Stimulated activated CD8-positive, alpha-beta memory T cell treated with anti-CD3 and anti-CD28 coated beads, Interleukin-15, amount 100 ng/mL, for 4 hours (primary cell): ENCODE measurements around the gene RPL32.
"Not testable (repeated sequence)": the region's sequence is repeated elsewhere in the genome, so short reads cannot be mapped to it uniquely, and the experiment has no call there.

Experiments used
- DNase-seq, 2 donors: peaks; one replicate each; pipeline ENCODE4 v3.0.0-alpha.2; 2020; ENCODE audit warnings: low read depth in 2 of 2

RPL32 gene

DNA sequence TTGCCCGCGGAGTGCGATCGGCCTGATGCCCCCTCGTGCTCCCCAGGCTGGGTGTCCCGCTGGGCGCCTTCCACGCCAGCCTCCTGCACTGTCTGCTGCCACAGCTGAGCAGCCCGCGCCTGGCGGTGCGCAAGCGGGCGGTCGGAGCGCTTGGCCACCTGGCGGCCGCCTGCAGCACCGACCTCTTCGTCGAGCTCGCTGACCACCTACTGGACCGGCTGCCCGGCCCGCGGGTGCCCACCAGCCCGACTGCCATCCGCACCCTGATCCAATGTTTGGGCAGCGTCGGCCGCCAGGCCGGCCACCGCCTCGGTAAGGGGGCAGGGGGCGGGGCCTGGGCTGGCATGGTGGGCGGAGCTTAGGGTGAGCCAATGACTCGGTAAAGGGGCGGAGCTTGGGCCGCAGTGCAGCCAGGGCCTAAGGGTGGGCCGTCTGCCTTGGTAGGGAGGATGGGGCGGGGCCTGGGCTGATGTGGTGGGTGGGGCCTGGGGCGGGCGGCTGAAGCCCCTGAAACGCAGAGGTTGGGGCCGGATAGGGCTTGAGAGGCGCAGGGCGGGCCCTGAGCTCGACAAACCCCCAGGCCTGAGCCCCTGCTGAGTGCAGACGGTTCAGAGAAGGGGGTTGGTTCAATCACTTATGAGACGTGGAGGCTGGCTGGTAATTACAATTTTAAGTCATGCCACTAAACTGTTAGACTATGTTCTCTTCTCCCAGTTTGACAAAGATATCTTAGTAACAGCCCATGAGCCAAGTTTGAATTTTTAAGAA lies 31.2 kb downstream of the RPL32 start:
- peak; percentile 84 to 88 for DNase-seq

GRCh38 chr3:12809435-12809834 lies 31.9 kb downstream of the RPL32 start:
- DNase-seq, result no peak

DNA sequence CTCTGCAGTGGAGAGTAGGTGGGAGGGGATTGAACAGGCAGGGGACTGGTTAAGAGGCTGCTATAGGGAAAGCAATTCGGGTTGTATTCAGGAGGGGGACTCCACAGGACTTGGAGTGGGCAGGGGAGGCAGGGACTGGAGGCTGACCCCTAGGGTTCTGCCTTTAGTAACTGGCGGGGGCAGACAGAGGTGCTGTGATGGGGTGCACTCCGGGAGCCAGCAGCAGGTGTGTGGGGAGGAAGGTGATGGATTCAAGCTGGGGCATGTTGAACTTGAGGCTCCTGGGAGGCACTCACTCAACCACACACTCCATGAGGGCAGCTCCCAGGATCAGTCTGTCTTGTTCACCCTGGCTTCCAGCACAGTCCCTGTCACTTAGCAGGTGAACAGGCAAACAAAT lies 32.4 kb downstream of the RPL32 start:
- DNase-seq, result no peak

- DNase-seq, result no peak
Measured at GRCh38 chr3:12808587-12808986, 32.8 kb downstream of the RPL32 start.

GRCh38 chr3:12807601-12808359 lies 33.6 kb downstream of the RPL32 start:
- no peak for DNase-seq

- DNase-seq, result no peak
Measured at GRCh38 chr3:12807066-12807465, 34.3 kb downstream of the RPL32 start.

DNA sequence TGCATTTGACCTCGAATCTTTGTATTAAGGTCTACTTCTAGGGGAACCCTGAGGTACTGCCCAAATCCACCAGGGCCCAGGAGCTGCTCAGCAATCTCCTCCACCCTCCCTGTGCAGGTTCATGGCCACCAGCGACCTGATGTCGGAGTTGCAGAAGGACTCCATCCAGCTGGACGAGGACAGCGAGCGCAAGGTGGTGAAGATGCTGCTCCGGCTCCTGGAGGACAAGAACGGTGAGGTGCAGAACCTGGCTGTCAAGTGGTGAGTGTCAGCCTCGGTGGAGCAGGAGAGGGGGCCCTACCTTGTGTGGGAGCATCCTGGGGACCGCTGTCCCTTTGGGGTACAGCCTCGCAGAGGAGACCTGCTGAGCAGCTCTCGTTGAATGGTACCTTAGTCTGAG lies 38.0 kb downstream of the RPL32 start:
- no peak for DNase-seq

DNA sequence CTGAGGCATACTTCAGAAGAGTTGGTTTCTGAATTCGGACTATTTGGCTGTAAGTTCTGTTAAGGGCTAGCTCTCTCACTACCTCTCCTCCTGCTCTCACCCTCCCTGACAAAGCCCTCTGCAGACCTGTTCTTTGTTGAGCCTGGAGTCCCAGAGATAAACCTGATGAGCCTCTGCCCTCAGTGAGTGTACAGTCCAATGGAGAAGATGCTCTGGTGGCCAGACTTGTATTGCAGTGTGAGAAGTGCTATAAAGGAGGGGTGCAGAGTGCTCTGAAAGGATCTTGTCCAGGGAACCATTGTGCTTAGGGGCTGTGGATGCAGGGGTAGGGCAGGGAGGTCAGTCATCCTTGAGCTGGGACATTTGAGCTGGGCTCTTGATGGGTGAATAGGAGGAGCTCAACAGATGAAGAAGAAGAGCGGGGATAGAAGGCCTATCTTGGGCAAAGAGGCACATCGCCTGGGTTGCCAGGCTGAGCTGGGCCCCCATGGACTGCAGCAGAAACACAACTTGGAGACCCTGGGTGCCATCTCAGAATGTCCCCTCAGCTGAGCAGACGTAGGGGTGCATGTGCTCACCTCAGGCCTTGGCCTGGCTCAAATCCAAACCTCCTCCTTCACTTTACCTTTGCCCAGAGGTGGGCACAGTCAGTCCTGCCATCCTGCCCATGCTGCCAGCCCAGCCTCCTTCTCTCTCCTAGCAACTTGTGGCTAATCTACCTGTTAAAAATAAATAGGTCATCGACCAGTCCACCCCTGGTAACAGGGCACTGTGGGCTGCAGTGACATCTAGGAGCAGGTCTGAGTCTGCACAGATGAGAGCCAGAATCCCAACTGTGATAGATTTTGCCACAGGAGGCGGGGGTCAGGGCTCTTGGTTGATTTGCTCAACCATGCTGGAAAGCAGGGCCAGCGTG lies 41.6 kb downstream of the RPL32 start:
- DNase-seq, result no peak

DNA sequence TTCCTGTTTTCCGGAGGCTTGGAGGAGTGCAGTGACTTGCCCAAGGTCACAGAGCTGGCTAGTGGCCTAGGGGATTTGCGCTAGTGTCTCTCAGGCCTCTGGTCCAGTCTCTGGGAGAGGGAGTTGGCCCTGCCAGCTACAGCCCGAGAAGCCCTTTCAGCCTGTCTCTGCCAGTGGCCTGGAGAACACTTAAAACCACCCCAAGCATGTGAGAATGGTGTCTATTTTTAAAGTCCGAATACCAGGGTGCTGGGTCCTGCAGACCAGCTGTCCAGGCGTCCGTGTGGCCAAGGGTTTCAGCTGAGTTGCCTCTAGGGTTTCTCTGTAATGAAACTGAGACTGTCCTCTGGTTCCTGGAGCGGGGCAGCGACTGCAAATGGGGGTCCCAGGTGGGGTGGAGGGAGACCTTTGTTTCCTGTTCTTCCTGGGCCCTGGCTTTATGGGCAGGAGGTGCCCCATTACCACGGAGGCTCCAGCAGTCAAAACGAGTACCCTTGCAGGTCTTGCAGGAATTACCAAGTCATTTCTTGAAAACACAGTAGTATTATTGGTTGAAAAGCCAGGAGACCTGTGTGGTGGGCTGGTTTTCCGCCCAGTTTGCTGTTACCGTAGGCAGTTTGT lies 42.7 kb downstream of the RPL32 start:
- no peak for DNase-seq

DNA sequence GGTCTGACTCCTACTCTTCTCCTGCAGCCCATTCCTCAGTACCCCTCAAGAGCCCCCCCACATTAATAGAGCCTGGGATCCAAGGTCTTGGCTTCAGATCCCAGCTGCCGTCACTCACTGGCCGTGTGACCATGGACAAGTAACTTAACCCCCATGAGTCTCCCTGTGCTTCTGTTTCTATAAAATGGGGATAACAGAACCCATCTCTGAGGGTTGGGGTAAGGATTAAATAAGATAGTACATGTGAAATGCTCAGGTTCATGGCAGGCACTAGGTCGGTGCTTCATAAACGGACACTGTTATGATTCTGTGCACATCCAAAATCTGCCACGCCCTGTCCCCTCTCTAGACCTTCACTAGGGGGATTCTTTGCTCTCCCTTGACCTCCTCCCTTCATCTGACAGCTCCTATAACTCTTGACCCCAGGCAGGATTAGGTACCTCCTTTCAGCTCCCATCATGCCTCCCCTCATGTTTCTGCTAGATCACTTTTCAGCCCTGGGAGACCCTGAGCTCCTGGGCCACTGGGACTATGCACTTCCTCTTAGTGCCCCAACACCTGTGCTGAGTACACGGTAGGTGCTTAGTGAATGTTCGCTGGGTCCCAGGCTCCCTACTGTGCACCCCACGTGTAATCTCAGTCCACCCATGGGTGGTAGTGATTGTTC lies 43.3 kb downstream of the RPL32 start:
- DNase-seq, result no peak

DNA sequence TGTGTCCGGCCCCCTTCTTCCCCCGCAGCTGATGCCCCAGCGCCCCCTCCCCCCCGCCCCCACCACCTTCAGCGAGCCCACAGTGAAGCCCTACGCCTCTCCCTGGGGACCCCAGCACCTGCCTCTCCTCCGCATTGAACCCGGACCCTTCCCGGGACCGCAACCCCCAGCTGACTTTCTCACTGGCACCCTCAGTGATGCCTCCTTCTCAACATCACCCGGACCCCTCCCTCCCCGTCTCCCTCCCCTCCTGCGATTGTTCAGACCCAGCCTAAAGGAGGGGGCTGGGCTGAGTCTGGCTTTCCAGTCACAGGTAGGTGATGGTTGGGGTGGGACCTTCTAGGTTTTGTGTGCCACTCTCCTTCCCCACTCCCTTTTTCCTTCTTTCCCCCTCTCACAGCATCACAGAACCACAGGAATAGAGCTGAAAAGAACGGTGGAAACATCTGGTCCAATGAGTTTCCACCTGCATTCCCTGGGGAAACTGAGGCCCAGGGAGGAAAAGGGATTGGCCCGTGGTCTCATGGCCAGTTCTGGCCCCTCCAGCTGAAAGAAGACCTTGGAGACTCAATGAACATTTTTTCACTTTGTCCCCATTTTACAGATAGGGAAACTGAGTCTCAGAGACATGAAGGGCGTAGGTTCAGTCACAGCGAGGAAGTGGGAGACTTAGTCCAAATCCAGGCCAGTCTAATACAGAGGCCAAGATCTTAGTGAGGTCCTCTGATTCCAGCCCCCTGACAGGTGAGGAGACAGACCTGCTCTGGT lies 44.1 kb downstream of the RPL32 start:
- DNase-seq, result no peak

GRCh38 chr3:12796171-12797123 lies 44.9 kb downstream of the RPL32 start, which contains the start of gene CAND2:
Gene CAND2, plus strand, starts transcription at chr3:12796680. Its CDS starts 41 bp downstream, at chr3:12796721.
- no peak for DNase-seq

- no peak for DNase-seq
Measured at GRCh38 chr3:12793701-12794100, 47.7 kb downstream of the RPL32 start.

DNA sequence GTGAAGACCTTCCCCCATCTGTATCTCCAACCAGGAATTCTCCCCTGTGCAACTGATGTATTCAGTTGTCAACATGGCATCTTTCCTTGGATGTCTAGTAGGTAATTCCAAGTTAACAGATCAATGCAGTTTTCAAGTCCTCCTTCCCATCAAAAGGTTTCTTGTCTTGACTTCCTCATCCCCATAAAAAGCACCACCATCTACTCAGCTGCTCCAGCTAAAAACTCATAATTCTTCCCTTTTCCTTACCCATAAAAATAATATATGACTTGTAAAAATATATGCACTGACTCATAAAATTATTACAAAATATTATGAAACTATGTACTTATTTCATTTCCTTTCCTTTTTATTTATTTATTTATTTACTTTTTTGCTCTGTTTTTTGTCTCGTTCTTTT lies 49.9 kb downstream of the RPL32 start:
- DNase-seq, result no peak

- DNase-seq, result not testable (repeated sequence)
Measured at GRCh38 chr3:12787967-12788690, 53.2 kb downstream of the RPL32 start.

GRCh38 chr3:12787346-12787745 lies 54.0 kb downstream of the RPL32 start:
- peak; percentile 18 to 21 for DNase-seq

- no peak for DNase-seq
Measured at GRCh38 chr3:12785096-12785495, 56.3 kb downstream of the RPL32 start.
